GM12874 (cell line): ENCODE results near the gene PCBP3.

Source experiments
- TF ChIP-seq, protein P1 (sequence below): IDR thresholded peaks from 2 replicates; pipeline ENCODE4 v1.5.1; 2011; ENCODE audit warnings: low read depth, mild to moderate bottlenecking, control low read depth, low read length, moderate library complexity; ENCODE audit not compliant: insufficient read depth

The PCBP3 gene

DNA sequence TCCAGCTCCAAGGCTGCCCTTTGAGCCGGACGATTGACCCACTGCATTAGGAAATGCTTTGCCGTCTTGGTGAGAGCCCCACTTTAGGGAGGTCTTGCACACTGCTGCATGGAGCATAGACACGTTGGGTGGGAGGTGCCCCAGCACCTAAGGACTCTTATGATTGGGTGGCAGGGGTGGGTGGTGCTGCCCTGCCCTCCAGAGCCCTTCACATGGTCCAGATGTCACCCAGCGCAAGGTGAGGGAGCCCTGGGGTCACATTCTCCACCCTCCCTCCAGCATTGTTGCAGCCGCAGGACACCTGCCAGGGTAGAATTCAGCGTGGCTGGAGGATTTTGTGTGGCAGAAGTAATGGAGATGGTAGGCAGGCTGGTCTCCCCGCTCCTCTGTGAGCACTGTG is 200.7 kb downstream of the PCBP3 start:
- TF ChIP-seq, protein P1, sequence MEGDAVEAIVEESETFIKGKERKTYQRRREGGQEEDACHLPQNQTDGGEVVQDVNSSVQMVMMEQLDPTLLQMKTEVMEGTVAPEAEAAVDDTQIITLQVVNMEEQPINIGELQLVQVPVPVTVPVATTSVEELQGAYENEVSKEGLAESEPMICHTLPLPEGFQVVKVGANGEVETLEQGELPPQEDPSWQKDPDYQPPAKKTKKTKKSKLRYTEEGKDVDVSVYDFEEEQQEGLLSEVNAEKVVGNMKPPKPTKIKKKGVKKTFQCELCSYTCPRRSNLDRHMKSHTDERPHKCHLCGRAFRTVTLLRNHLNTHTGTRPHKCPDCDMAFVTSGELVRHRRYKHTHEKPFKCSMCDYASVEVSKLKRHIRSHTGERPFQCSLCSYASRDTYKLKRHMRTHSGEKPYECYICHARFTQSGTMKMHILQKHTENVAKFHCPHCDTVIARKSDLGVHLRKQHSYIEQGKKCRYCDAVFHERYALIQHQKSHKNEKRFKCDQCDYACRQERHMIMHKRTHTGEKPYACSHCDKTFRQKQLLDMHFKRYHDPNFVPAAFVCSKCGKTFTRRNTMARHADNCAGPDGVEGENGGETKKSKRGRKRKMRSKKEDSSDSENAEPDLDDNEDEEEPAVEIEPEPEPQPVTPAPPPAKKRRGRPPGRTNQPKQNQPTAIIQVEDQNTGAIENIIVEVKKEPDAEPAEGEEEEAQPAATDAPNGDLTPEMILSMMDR, result no peak

DNA sequence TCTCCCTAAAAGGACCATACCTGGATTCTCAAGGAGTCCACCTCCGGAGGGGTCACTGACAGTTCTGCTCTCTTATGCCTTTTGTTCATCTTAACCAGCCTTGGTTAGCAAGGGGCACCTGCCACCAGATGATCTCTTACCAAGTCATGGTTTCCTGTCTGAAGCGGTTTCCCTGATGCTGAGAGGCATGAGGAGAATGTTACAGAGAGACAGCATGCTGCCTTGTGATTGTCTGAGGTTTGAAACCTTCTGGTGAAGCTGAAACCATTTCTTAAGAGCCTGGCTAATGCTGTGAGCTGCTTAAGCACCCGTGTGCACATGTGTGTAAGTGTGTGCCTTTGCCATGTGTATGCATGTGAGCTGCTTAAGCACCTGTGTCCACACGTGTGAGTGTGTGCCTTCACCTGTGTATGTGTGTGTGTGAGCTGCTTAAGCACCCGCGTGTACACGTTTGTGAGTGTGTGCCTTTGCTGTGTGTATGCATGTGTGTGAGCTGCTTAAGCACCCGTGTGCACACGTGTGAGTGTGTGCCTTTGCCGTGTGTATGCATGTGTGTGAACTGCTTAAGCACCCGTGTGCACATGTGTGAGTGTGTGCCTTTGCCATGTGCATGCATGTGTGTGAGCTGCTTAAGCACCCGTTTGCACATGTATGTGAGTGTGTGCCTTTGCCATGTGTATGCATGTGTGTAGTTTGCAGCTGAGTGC is 201.7 kb downstream of the PCBP3 start:
- TF ChIP-seq, protein P1, result no peak

DNA sequence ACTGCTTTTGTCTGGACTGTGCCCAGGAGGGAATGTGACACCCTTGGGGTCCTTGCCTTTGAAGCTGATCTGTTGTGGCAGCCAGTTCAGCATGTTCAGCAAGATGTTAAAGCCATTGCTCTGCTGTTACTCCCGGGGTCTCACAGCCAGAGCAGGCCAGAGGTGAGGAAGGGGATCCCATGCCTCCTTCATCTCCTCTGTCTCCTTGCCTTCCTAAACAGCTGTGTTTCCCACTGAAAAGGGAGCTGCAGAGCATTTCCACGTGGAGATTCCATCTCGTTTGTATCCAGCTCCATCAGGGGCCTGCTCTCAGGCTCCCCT is 202.2 kb downstream of the PCBP3 start:
- TF ChIP-seq, protein P1, result no peak

DNA sequence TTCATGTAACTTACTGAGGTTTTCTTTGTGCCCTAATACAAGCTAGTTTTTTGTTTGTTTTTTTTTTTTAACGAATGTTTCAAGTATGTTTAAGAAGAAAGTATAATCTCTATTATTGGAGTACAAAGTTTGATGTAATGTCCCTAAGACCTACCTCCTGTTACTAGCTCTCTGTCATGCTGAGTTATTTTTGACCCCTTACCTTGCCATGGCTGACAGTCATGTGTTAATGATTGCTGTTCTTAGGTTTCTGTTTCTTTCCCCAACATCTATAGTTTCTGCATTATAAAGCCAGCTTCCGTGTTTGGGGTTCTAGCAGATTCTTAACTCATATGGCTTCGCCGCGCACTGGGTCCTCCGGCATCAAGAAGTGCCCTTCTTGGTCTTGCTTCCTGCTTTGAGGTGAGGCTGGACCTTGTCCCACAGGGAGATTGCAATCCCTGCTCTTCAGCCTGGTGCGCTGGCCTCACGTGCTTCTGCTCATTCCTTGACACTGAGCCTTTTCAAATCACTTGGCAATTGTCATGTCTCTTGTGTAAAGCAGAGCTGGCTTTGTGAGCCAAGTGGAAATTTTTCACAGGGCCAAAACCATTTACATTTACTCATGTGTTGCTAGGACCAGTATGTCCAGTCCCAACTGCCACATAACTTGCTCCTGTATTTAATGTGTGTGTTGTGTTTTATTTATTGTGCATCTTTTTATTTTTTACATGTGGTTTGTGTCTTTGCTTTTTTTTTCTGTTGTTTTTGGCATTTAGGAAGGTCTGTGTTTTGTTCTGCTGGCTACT is 203.0 kb downstream of the PCBP3 start:
- TF ChIP-seq, protein P1, result no peak

DNA sequence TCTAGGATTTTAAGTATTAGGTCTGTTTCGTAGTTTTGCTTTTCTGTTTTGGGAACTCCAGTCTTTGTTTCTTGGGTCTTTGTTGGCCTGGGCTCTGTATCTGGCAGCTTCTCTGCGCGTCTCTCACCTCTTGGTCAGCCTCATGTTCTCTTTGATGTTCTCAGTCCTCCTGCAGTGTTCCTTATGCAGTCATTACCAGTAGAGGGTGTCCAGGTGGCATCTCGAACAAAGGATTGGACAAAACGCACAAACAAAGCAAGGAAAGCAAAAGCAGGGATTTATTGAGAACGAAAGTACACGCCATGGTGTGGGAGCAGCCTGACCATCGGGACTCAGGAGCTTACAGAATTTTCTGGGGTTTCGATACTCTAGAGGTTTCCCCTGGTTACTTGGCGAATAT is 204.3 kb downstream of the PCBP3 start:
- TF ChIP-seq, protein P1, result no peak

DNA sequence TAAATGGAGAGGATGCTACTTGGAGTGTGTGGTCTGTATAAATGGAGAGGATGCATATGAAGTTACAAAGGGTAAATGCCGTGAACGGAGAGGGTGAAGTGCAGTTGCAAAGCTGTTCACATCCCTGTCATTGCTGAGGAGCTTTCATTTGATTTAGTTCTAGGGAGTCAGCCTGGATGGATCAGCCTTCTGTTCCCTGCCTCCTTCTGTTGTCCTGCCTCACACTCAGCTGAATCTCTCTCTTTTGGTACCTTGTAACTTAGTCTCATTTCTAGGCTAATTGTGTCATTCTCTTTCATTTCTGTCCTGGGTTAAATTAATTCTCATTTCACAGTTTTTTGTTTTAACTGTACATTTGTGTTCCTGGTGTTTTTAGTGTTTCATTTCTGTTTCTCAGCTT is 204.8 kb downstream of the PCBP3 start:
- TF ChIP-seq, protein P1, result no peak

DNA sequence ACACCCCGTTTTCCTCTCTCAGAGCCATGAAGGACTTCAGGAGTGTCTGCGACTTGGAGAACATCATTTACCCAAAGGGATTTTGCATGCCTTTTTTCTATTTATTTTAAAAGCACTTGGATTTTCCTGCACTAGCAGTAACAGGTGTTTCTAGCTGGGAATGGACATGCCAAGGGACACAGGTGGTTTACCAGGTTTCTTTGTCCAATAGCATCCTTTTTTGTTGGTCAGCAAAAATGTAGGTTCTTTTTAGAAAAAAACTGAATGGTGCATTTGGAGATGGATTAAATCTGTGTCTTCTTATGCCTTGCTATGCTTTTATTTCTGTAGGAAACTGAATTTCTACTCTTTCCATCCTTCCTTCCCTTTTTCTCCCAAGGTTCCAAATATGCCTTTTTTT is 205.3 kb downstream of the PCBP3 start:
- TF ChIP-seq, protein P1, result no peak
